ENCODE data around the gene C11orf91.
A peak's percentile ranks its signal among the peaks of the same experiment; 100 is the strongest.
"Not testable (repeated sequence)": the region's sequence is repeated elsewhere in the genome, so short reads cannot be mapped to it uniquely, and the experiment has no call there.

Gene C11orf91

DNA sequence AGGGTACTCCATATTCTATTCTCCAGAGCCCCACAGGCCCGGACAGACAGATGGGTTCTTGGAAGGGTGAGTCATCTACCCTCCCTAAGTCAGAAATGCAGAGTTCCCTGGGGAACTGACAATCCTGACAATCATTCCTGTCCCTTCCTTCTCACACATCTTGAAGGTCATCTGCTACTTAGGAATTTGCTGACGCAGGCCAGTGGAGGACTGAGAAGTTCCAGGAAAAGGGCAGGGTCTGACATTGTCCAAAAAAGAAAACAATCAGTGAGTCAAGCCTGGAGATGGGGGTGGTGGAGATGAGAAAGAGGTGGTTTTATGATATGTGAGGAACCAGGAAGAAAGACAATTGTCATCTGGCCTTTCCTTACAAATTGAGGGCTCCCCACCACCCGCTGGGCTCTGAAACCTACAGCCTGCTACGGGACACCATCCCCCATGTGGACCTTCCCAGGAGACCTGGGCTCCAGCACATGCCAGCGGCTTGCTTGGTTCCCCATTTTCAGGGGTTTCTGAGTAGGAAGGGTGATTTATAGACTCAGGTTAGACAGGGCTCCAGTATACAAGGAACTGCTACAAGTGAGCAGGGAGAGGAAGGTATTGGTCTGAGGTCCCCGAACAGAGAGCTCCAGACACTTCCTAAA is 22.7 kb upstream of the C11orf91 start:
- Histone ChIP-seq H3K27ac (peak overlapping the region in 20 of 21 experiments; percentile 58 to 93 (median 82)), H3K4me3 (no peak overlapping the region)

DNA sequence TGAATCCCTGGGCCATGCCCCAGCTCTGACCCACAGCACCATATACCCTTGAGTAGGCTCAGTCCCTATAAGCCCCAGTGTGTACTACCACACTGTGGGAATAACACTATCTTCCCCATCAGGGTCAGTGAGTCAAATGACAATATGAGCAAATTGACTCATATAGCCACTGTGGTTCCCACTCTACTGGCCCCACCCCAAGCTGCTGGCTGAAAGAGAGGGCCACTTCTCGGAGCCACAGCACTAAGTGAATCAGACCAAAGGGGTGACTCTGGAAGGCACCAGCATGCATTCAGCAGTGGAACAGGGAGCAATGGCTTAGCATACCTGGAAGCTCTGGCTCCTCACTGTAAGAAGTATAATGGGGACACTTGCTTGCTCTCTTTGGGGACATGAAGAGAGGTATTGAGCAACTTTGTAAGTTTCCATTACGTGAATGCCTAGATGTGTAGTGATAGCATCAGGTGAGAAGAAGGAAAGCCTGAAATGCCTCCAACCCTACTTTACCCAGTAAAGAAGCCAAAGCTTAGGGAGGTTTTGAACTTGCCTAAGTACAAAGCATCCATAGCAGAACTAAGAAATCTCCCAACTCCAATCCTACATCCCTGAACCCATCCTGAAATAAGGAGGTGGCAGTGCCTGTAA is 22.1 kb upstream of the C11orf91 start:
- peak overlapping the region in 20 of 21 experiments; percentile 58 to 93 (median 82) for H3K27ac ChIP-seq
- no peak overlapping the region for H3K4me3 ChIP-seq

GRCh38 chr11:33721984-33722383 is 21.4 kb upstream of the C11orf91 start:
- Histone ChIP-seq H3K27ac (peak overlapping the region; percentile 25 to 93 (median 82)), H3K4me3 (no peak overlapping the region)

DNA sequence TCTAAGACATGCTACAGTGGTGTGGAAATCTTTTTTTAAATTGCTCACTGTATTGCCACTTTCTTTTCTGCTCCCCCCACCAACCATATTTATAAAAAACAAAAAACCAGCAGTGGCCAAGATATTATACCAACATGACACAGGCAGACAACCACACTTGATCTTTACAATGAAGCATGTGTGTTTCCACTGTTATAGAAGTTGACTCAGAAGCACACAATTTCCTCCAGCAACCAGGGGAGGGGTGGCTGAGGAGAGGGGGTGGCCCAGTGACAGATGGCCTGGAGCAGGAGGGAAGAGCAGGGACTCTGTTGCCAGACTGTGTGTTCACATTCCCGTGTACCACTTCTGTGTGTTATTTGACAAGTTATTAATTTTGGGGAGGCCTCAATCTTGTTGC is 20.8 kb upstream of the C11orf91 start:
- no peak overlapping the region for H3K4me3 ChIP-seq
- peak overlapping the region in 18 of 21 experiments; percentile 17 to 93 (median 83) for H3K27ac ChIP-seq

- H3K27ac ChIP-seq, result peak overlapping the region in 12 of 21 experiments; percentile 4 to 93 (median 40)
- H3K4me3 ChIP-seq, result no peak overlapping the region
These were observed 19.0 kb upstream of the C11orf91 start for GRCh38 chr11:33719587-33719986.

DNA sequence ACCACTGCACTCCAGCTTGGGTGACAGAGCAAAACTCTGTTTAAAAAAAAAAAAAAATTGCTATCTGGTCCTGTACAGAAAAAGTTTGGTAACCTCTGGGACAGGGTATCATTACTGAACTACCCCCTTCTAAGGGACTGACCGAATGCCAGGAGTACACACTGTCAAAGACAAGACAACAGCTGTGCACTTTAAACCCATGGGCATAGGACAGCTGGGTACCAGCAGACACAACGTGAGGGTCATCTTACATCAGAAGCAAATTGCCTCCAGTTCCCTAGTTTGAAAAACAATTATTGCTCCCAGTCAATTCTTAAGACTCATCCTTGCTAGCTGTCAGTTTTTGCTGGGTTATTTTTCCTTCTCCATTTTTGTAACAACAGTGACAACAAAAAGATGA is 17.8 kb upstream of the C11orf91 start:
- no peak overlapping the region for H3K4me3 ChIP-seq
- peak overlapping the region in 3 of 21 experiments; percentile 8 to 93 (median 85) for H3K27ac ChIP-seq

DNA sequence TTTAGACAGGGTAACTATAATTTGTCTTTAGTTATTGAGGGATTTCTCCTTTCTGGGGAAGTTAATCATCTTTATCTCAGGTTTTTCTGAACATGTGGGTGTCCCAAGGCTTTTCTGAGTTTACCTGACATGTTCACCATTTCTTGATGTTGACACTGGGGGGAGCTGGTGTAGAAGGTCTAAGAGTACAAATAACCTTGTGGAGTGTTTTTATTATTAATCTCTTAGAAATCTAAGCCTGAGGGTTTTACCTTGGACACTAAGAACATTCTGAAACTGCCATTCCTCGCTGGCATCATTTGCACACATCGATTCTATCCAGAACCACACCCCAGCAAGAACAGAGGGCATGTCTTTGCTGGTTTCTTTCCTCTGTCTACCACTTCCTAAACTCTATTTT is 15.6 kb upstream of the C11orf91 start:
- H3K4me3 ChIP-seq, result no peak overlapping the region
- H3K27ac ChIP-seq, result peak overlapping the region in 14 of 21 experiments; percentile 7 to 74 (median 38)

DNA sequence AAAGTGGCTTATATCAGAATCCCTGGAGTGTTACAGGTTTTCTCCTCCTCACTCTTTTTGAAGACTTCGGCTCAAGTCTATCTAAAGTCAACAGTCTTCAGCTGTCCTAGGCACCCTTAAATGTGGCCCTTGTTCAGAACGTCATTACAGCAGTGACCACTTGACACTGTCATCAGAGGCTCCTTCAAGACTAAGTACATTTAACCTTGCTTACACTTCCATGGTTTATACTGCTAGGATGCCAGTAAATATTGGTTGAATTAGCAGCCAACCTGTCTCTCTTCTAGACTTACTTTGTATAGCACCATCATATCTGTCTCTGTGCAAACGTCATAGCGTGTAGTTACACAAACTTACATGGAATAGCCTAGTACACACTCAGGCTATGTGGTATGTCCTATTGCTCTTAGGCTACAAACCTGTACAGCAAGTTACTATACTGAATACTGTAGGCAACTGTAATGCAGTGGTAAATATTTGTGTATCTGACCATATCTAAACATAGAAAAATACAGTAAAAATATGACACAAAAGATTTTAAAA is 13.3 kb upstream of the C11orf91 start:
- Histone ChIP-seq H3K4me3 (no peak overlapping the region), H3K27ac (peak overlapping the region in 3 of 21 experiments; percentile 14 to 26 (median 14))

GRCh38 chr11:33713151-33713855 is 12.7 kb upstream of the C11orf91 start:
- no peak overlapping the region for H3K4me3 ChIP-seq
- peak overlapping the region in 2 of 21 experiments; percentile 14 to 39 for H3K27ac ChIP-seq

GRCh38 chr11:33712436-33712835 is 11.8 kb upstream of the C11orf91 start:
- Histone ChIP-seq H3K27ac (no peak overlapping the region), H3K4me3 (no peak overlapping the region)

DNA sequence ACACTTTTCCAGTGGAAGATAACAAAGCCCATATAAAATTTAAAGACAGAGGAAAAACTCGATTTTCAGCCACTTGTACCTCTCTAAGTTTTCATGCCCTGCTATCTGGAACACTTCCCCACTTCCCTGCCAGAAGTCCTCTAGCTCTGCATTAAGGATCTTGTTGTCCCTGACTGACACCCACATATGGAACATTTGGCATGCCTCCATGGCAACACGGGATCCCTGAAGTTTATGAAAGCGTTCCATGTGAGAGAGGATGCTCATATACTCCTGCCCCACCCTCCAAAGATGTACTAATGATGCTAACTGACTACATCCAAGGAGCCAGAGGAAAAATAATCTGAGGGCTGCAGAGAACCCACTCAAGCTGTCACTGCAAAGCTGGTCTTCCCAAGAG is 8.8 kb upstream of the C11orf91 start:
- no peak overlapping the region for H3K27ac ChIP-seq

GRCh38 chr11:33708985-33709384 is 8.4 kb upstream of the C11orf91 start:
- Histone ChIP-seq H3K27ac (no peak overlapping the region), H3K4me3 (no peak overlapping the region)

More for the DNA sequence above, 8.8 kb upstream of the C11orf91 start:
- H3K4me3 ChIP-seq, result no peak overlapping the region

- H3K4me3 ChIP-seq, result not testable (repeated sequence)
- peak overlapping the region in 3 of 21 experiments; percentile 24 to 70 (median 66) for H3K27ac ChIP-seq
These were observed 7.2 kb upstream of the C11orf91 start for GRCh38 chr11:33707831-33708230.

DNA sequence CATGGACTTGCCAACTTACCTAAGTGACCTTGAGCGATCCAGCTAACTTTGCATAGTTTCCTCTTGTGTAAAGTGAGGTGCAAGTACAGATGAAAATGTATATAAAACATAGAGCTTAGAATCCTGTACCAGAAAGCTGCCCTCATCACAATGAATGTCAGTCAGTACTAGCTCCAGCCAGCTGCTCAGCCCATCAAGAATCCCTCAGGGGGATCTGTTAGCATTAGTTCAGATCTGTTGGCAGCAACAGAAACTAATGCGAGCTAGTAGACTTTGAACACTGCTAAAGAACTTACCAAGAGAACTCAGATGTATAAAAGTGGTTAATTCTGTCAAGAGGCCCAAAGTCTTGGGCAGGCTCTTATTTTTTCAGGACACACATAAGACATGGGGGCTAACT is 6.3 kb upstream of the C11orf91 start:
- no peak overlapping the region for H3K4me3 ChIP-seq
- peak overlapping the region in 10 of 21 experiments; percentile 6 to 70 (median 42) for H3K27ac ChIP-seq

GRCh38 chr11:33706546-33706945 is 5.9 kb upstream of the C11orf91 start:
- Histone ChIP-seq H3K27ac (peak overlapping the region in 10 of 21 experiments; percentile 6 to 70 (median 42)), H3K4me3 (no peak overlapping the region)

GRCh38 chr11:33704240-33705002 is 3.8 kb upstream of the C11orf91 start:
- Histone ChIP-seq H3K4me3 (no peak overlapping the region), H3K27ac (peak overlapping the region in 16 of 21 experiments; percentile 0 to 89 (median 82))

- no peak overlapping the region for H3K4me3 ChIP-seq
These were observed 3.2 kb upstream of the C11orf91 start for GRCh38 chr11:33703788-33704187.

DNA sequence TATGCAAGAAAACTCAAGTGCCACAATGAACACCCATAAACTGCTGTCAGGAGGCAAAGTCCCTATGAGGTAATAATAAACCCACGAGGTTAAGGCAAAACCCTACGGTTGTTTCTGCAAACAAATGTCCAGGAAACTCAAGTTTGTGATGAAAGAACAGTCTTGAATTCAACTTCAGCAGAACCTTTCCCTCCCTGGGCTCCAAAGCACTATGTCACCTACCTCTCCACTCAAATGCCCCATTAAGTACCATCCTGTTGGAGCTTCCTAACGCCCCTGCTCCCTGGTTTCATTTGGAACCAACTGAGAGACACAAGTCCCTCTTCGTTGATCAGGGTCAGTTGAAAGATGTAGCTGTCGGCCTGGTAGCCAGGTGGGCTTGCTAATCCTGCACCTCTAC is 2.6 kb upstream of the C11orf91 start:
- no peak overlapping the region for H3K4me3 ChIP-seq
- H3K27ac ChIP-seq, result peak overlapping the region in 16 of 21 experiments; percentile 0 to 89 (median 83)

More at GRCh38 chr11:33703788-33704187, 3.2 kb upstream of the C11orf91 start:
- H3K27ac ChIP-seq, result peak overlapping the region in 16 of 21 experiments; percentile 0 to 89 (median 83)
